Left ventricle myocardium superior (tissue), 1 donor: ENCODE results near the gene TET2. TPM values are rescaled to one million over a fixed set of nuclear protein-coding genes. Genes with fewer than 3 reads are reported as not detected.

Experiments used
- ATAC-seq: fragments of 200-7000 bp; cut with Tn5 transposase; one replicate; pipeline ENCODE4 v1.9.1; 2020; ENCODE audit warnings: mild to moderate bottlenecking, moderate library complexity
- DNase-seq: peaks from one replicate; pipeline ENCODE4 v3.0.0-alpha.2; 2020
- intact Hi-C: fragments of 100-400 bp; cut with micrococcal nuclease; formaldehyde crosslinking; loops from one replicate; pipeline ENCODE4 v1.11.0; 2022
- total RNA-seq: library from RNA; stranded (reverse); fragmentation: NEBNext Ultra II Directional; extraction: Animal tissue kit (Norgen Biotek cat#: 25700); gene quantifications from one replicate; pipeline ENCODE4 v1.2.1, GENCODE V29; 2021
- donor health status: DM: no; HTN: yes; CAD: no; lungs with severe emphysema.

TET2 gene
- total RNA-seq, 1 donor from 2014 or later = 15.4 TPM

GRCh38 chr4:105137121-105137875 lies 9.4 kb upstream of the TET2 start:
- no peak for ATAC-seq
- intact Hi-C loops = no loop called here
- no peak for DNase-seq

- DNase-seq (no peak), ATAC-seq (no peak)
- intact Hi-C loops = loop anchor here (2.0 to 10.0 kb wide), 2 partner anchors 115 to 331 kb away; no protein-coding TSS in a partner anchor
Observed at GRCh38 chr4:105139646-105140045, 7.0 kb upstream of the TET2 start.

GRCh38 chr4:105140684-105141490 lies 5.8 kb upstream of the TET2 start:
- ATAC-seq = peak; percentile 75
- intact Hi-C loops = loop anchor here (2.0 to 10.0 kb wide), 2 partner anchors 114 to 330 kb away; no protein-coding TSS in a partner anchor
- no peak for DNase-seq

GRCh38 chr4:105145156-105145902 lies 1.3 kb upstream of the TET2 start:
- intact Hi-C loops = loop anchor here (10.0 kb wide), 1 partner anchor 109 kb away; no protein-coding TSS in a partner anchor
- ATAC-seq (no peak), DNase-seq (no peak)

GRCh38 chr4:105145903-105146275 lies 787 bp upstream of the TET2 start:
- ATAC-seq (peak; percentile 19), DNase-seq (no peak)
- intact Hi-C loops = loop anchor here (10.0 kb wide), 1 partner anchor 109 kb away; no protein-coding TSS in a partner anchor

- DNase-seq (no peak), ATAC-seq (peak; percentile 18)
- intact Hi-C loops = loop anchor here (10.0 kb wide), 1 partner anchor 108 kb away; no protein-coding TSS in a partner anchor
Observed at GRCh38 chr4:105147016-105147552, 408 bp downstream of the TET2 start.

GRCh38 chr4:105147553-105148161 lies 981 bp downstream of the TET2 start:
- intact Hi-C loops = loop anchor here (10.0 kb wide), 1 partner anchor 107 kb away; no protein-coding TSS in a partner anchor
- ATAC-seq = peak; percentile 37
- DNase-seq = peak; percentile 35

- ATAC-seq = no peak
- DNase-seq = no peak
- intact Hi-C loops = loop anchor here (10.0 kb wide), 1 partner anchor 106 kb away; no protein-coding TSS in a partner anchor
Observed at GRCh38 chr4:105148356-105148755, 1.7 kb downstream of the TET2 start.

GRCh38 chr4:105148776-105149175 lies 2.1 kb downstream of the TET2 start:
- intact Hi-C loops = loop anchor here (10.0 kb wide), 1 partner anchor 106 kb away; no protein-coding TSS in a partner anchor
- DNase-seq (no peak), ATAC-seq (no peak)

GRCh38 chr4:105149771-105150170 lies 3.1 kb downstream of the TET2 start:
- intact Hi-C loops = loop anchor here (10.0 kb wide), 1 partner anchor 105 kb away; no protein-coding TSS in a partner anchor
- DNase-seq (no peak), ATAC-seq (no peak)

GRCh38 chr4:105150503-105150902 lies 3.8 kb downstream of the TET2 start:
- no peak for DNase-seq
- ATAC-seq = no peak
- intact Hi-C loops = no loop called here

GRCh38 chr4:105153749-105154148 lies 7.1 kb downstream of the TET2 start:
- intact Hi-C loops = no loop called here
- DNase-seq = no peak
- no peak for ATAC-seq

- intact Hi-C loops = no loop called here
- no peak for DNase-seq
- ATAC-seq = no peak
Observed at GRCh38 chr4:105154576-105154975, 7.9 kb downstream of the TET2 start.

- ATAC-seq (no peak), DNase-seq (no peak)
- intact Hi-C loops = no loop called here
Observed at GRCh38 chr4:105155426-105155825, 8.8 kb downstream of the TET2 start.

GRCh38 chr4:105158837-105159236 lies 12.2 kb downstream of the TET2 start:
- DNase-seq (peak; percentile 36), ATAC-seq (peak; percentile 77)
- intact Hi-C loops = no loop called here

GRCh38 chr4:105162123-105162796 lies 15.6 kb downstream of the TET2 start:
- intact Hi-C loops = no loop called here
- DNase-seq (no peak), ATAC-seq (peak; percentile 47)

GRCh38 chr4:105164548-105164947 lies 17.9 kb downstream of the TET2 start:
- intact Hi-C loops = no loop called here
- DNase-seq = no peak
- peak; percentile 74 for ATAC-seq

GRCh38 chr4:105166066-105166465 lies 19.4 kb downstream of the TET2 start:
- ATAC-seq = no peak
- intact Hi-C loops = no loop called here
- no peak for DNase-seq
